Tongue (tissue), 2 donors: ENCODE data around the gene KCNS1. TPM values are rescaled to one million over a fixed set of nuclear protein-coding genes. Genes with fewer than 3 reads are reported as not detected.
"Not testable (repeated sequence)": the region's sequence is repeated elsewhere in the genome, so short reads cannot be mapped to it uniquely, and the experiment has no call there.

Source experiments
- DNase-seq: peaks from one replicate; pipeline ENCODE4 v3.0.0-alpha.2; 2015
- total RNA-seq: library from RNA; depleted of rRNA; stranded (reverse); fragments of >200 nt; gene quantifications from one replicate; pipeline ENCODE4 v1.2.3, GENCODE V29; 2014

KCNS1 gene
- total RNA-seq, 1 donor from 2014 or later: 1.1 TPM

DNA sequence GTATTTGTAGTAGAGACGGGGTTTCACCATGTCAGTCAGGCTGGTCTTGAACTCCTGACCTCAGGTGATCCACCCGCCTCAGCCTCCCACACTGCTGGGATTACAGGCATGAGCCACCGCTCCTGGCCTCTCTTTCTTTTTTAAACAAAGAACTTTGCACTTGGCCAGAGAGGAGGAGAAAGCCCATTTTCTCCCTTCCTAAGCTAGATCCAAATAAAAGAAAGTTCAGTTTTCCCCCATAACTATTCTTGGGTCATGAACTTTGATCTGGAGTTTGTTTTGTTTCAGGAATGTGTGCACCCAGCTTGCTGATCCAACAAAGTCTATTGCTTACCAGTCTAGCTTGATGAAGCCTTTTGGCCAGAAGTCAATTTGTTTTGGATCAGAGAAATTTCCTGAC, 23.4 kb downstream of the KCNS1 start:
- no peak for DNase-seq

GRCh38 chr20:45073221-45073620, 27.7 kb downstream of the KCNS1 start:
- DNase-seq: peak; percentile 42

DNA sequence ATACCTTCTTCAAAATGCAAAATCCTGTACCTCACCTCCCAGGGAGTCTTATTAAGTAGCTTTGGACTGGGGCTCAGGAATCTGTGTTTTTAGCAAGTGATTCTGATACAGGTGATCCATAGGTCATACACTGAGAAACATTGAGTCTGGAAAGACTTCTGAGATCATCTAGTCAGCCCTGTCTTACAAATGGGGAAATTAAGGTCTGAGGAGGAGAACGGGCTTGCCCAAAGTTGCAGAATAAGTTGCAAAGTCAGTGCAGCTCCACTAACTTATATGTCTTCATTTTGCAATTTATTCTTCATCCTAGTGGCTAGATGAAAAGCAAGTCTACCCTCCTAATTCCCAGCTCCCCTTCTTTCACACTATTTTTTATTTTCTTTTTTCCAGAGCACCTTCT, 28.9 kb downstream of the KCNS1 start:
- no peak for DNase-seq

- DNase-seq: no peak
Measured at GRCh38 chr20:45070932-45071632, 29.8 kb downstream of the KCNS1 start.

GRCh38 chr20:45069261-45069660, 31.7 kb downstream of the KCNS1 start:
- DNase-seq: no peak

- DNase-seq: no peak
Measured at GRCh38 chr20:45067558-45067957, 33.4 kb downstream of the KCNS1 start.

DNA sequence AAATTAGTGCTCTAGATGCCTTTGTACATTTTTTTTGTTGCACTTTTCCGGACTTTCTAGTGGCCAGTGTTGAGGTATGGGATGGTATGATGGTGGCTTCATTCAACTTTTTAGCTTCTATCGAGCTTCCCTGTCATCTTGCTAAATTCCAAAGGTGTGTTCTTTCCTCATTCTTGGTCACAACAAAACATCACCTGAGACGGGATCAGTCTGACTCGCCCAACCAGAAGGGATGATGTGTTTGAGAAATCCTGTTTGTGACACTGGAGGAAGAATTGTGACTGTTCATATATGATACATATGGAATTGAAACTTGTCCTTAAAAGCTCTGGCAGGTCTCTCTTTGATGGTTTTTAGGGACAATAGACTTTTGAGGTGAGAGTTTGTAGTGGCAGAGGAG, 33.8 kb downstream of the KCNS1 start:
- DNase-seq: no peak

- no peak for DNase-seq
Measured at GRCh38 chr20:45066372-45066771, 34.6 kb downstream of the KCNS1 start.

DNA sequence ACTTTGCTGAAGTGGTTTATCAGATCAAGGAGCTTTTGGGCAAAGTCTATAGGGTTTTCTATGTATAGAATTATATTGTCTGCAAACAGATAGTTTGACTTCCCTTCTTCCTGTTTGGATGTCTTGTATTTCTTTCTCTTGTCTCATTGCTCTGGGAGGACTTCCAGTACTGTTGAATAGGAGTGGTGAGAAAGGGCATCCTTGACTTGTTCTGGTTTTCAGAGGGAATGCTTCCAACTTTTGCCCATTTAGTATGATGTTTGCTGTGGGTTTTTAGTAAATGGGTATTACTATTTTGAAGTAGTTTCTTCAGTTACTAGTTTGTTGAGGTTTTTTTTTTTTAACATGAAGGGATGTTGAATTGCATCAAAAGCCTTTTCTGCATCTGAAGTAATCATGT, 36.1 kb downstream of the KCNS1 start:
- no peak for DNase-seq

GRCh38 chr20:45063107-45063506, 37.8 kb downstream of the KCNS1 start:
- DNase-seq: not testable (repeated sequence)

DNA sequence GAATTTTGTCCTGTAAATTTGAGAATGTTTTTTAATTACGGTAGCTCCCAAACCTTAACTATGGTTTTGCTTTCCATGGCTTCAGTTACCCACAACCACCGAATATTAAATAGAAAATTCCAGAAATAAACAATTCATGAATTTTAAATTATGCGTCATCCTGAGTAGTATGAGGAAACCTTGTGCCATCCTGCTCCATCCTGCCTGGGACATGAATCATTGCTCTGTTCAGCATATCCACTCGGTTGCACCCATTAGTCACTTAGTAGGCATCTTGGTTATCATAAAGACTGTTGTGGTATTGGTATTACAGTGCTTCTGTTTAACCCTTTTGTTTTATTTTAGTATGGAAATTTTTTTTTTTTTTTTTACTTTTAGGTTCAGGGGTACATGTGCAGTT, 39.7 kb downstream of the KCNS1 start:
- DNase-seq: no peak

GRCh38 chr20:45060294-45060693, 40.6 kb downstream of the KCNS1 start:
- no peak for DNase-seq

GRCh38 chr20:45059022-45059728, 41.8 kb downstream of the KCNS1 start:
- DNase-seq: no peak

GRCh38 chr20:45058168-45058850, 42.6 kb downstream of the KCNS1 start:
- no peak for DNase-seq

- DNase-seq: no peak
Measured at GRCh38 chr20:45056473-45057173, 44.3 kb downstream of the KCNS1 start.

- no peak for DNase-seq
Measured at GRCh38 chr20:45055056-45055455, 45.9 kb downstream of the KCNS1 start.

GRCh38 chr20:45053430-45054351, 47.2 kb downstream of the KCNS1 start:
- DNase-seq: no peak

- DNase-seq: peak; percentile 61
Measured at GRCh38 chr20:45052698-45053429, 48.1 kb downstream of the KCNS1 start.

DNA sequence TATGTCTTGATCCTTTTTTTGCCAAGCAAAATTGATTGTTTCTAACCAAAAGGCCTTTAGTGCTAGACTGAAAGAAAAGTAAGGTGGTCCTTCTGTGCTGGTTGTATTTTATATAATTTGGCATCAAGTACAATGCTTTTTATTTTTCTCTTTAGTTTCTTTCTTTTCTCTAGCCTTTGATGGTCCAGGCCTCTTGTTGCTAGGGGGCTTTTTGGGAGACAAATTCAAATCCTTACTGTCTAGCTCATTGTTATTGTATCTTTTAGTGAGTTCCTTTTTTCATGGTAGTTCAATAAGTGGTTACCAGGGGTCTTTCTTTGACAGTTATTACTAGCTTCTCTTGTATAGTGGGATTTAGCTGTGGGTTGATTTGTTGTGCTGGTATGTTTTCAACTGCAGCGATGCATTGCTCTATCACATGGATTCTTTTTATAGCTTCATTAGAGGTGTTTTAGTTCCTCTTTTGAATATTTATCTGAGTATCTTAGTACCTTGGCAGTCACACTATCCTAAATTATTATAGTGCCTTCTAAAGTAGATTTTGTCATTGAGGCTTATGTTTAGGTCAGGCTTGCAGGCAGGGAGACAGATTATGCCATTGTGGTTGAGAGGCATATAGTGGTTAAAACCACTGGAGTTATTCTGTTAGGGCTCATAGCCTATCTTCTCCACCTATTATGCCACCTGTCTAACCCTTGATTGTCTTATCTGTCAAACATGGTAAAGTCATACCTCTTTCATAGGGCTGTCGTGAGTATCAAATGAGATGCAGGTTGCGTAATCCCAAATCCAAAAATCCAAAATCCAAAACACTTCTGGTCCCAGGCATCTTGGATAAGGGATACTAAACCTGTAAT, 49.5 kb downstream of the KCNS1 start:
- DNase-seq: no peak

- DNase-seq: no peak
Measured at GRCh38 chr20:45049904-45050471, 50.9 kb downstream of the KCNS1 start.
